ENCODE data around the gene ANAPC16.

The ANAPC16 gene

DNA sequence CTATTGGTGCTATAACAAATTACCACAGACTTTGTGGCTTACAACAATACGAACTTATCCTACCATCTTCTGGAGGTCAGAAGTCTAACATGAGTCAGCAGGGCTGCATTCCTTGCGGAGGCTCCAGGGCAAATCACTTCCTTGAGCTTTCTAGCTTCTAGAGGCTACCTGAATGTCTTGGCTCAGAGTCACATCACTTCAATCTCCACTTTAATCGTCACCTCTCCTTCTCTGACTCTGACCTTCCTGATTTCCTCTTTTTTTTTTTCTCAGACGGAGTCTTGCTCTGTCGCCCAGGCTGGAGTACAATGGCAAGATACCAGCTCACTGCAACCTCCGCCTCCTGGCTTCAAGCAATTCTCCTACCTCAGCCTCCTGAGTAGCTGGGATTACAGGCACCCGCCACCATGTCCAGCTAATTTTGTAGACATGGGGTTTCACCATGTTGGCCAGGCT, 44.6 kb upstream of the ANAPC16 start:
- 31% methylated on average over 7 of the region's 7 CpGs for WGBS

DNA sequence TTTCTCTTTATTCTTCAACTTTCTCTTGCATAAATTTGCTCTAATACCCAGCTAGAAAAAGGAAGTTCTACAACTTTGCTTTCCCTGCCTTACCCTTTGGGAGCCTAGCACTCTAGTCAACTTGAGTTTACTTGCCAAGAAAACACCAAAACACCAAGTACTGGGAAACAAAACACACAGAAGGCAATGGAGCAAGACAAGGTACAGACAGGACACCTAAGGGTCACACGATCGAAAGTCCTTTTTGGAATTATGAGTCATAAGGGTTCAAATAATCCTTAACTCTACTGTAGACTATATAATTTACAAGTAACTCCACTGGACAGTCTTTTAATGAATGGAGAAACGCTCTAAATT, 42.6 kb upstream of the ANAPC16 start:
- no peak overlapping the region for H2BK120ac ChIP-seq (ENCODE audit: low read depth, low read length)
- H3K9ac ChIP-seq (ENCODE audit: low read length) = no peak overlapping the region
- peaks cover 5% of the 10 kb centered on the region for H3K4me1 ChIP-seq (ENCODE audit: control insufficient read depth, insufficient read depth, low read depth, low read length)
- no peak overlapping the region for H3K4me2 ChIP-seq (ENCODE audit: low read length, poor library complexity, severe bottlenecking)
- no peak overlapping the region for H3K23ac ChIP-seq (ENCODE audit: low read length in 2 of 2)
- H3K27me3 ChIP-seq (ENCODE audit: control insufficient read depth in 1 of 2, insufficient read depth in 1 of 2, low read length in 2 of 2) = no peaks in the 10 kb centered on the region
- no peak overlapping the region for H3K18ac ChIP-seq (ENCODE audit: low read depth in 1 of 2, low read length in 2 of 2)
- no peak overlapping the region for H2BK15ac ChIP-seq (ENCODE audit: low read depth, poor library complexity, severe bottlenecking)
- H2AFZ ChIP-seq (ENCODE audit: low read depth, low read length) = no peak overlapping the region
- H4K91ac ChIP-seq (ENCODE audit: low read length) = no peak overlapping the region
- H2BK5ac ChIP-seq (ENCODE audit: low read depth, low read length, poor library complexity, severe bottlenecking) = no peak overlapping the region
- H3K27ac ChIP-seq (ENCODE audit: low read length, poor library complexity, severe bottlenecking) = peak overlapping the region; percentile 46
- H3K4me3 ChIP-seq (ENCODE audit: insufficient read depth in 1 of 2, low read depth in 1 of 2, low read length in 2 of 2) = no peak overlapping the region
- H3K79me1 ChIP-seq (replicated peaks; ENCODE audit: low read length, poor library complexity, severe bottlenecking) = peaks cover 3% of the 10 kb centered on the region
- no peaks in the 10 kb centered on the region for H3K9me3 ChIP-seq (ENCODE audit: control insufficient read depth, low read length)
- no peak overlapping the region for H2BK12ac ChIP-seq (ENCODE audit: low read length in 2 of 2)
- 98% methylated on average over 1 of the region's 3 CpGs for WGBS
- H4K8ac ChIP-seq (ENCODE audit: low read length) = no peak overlapping the region
- H3K36me3 ChIP-seq (ENCODE audit: control insufficient read depth in 1 of 2, insufficient read depth in 2 of 2, low read depth in 1 of 2, low read length in 2 of 2) = peaks cover 0 to 19% of the 10 kb centered on the region in 2 experiments
- DNase-seq = peak; percentile 20
- no peak overlapping the region for H2AK5ac ChIP-seq (ENCODE audit: low read length, severe bottlenecking)
- no peak overlapping the region for H3K14ac ChIP-seq (ENCODE audit: low read length in 2 of 2)
- H3K4ac ChIP-seq (ENCODE audit: low read depth in 1 of 2, low read length in 2 of 2) = no peak overlapping the region

More for the DNA sequence above, 44.6 kb upstream of the ANAPC16 start:
- no peak overlapping the region for H2BK15ac ChIP-seq (ENCODE audit: low read depth, poor library complexity, severe bottlenecking)
- peaks cover 3% of the 10 kb centered on the region for H3K79me1 ChIP-seq (replicated peaks; ENCODE audit: low read length, poor library complexity, severe bottlenecking)
- H2BK5ac ChIP-seq (ENCODE audit: low read depth, low read length, poor library complexity, severe bottlenecking) = no peak overlapping the region
- no peaks in the 10 kb centered on the region for H3K27me3 ChIP-seq (ENCODE audit: control insufficient read depth in 1 of 2, insufficient read depth in 1 of 2, low read length in 2 of 2)
- no peak overlapping the region for H4K91ac ChIP-seq (ENCODE audit: low read length)
- H3K18ac ChIP-seq (ENCODE audit: low read depth in 1 of 2, low read length in 2 of 2) = peak overlapping the region; percentile 61 to 66
- H3K4me2 ChIP-seq (ENCODE audit: low read length, poor library complexity, severe bottlenecking) = no peak overlapping the region
- H3K9ac ChIP-seq (ENCODE audit: low read length) = no peak overlapping the region
- peak overlapping the region; percentile 65 for H2AK5ac ChIP-seq (ENCODE audit: low read length, severe bottlenecking)
- H3K4ac ChIP-seq (ENCODE audit: low read depth in 1 of 2, low read length in 2 of 2) = peak overlapping the region in 1 of 2 experiments; percentile 87
- peak overlapping the region in 1 of 2 experiments; percentile 12 for H2BK12ac ChIP-seq (ENCODE audit: low read length in 2 of 2)
- H3K23ac ChIP-seq (ENCODE audit: low read length in 2 of 2) = no peak overlapping the region
- H3K36me3 ChIP-seq (ENCODE audit: control insufficient read depth in 1 of 2, insufficient read depth in 2 of 2, low read depth in 1 of 2, low read length in 2 of 2) = peaks cover 0 to 6% of the 10 kb centered on the region in 2 experiments
- H3K27ac ChIP-seq (ENCODE audit: low read length, poor library complexity, severe bottlenecking) = peak overlapping the region; percentile 77
- peak overlapping the region; percentile 28 for H4K8ac ChIP-seq (ENCODE audit: low read length)
- H3K9me3 ChIP-seq (ENCODE audit: control insufficient read depth, low read length) = no peaks in the 10 kb centered on the region
- H3K14ac ChIP-seq (ENCODE audit: low read length in 2 of 2) = no peak overlapping the region
- peak; percentile 89 for DNase-seq
- H3K4me3 ChIP-seq (ENCODE audit: insufficient read depth in 1 of 2, low read depth in 1 of 2, low read length in 2 of 2) = no peak overlapping the region
- peak overlapping the region; percentile 42 for H2BK120ac ChIP-seq (ENCODE audit: low read depth, low read length)
- H2AFZ ChIP-seq (ENCODE audit: low read depth, low read length) = no peak overlapping the region
- H3K4me1 ChIP-seq (ENCODE audit: control insufficient read depth, insufficient read depth, low read depth, low read length) = peaks cover 5% of the 10 kb centered on the region

DNA sequence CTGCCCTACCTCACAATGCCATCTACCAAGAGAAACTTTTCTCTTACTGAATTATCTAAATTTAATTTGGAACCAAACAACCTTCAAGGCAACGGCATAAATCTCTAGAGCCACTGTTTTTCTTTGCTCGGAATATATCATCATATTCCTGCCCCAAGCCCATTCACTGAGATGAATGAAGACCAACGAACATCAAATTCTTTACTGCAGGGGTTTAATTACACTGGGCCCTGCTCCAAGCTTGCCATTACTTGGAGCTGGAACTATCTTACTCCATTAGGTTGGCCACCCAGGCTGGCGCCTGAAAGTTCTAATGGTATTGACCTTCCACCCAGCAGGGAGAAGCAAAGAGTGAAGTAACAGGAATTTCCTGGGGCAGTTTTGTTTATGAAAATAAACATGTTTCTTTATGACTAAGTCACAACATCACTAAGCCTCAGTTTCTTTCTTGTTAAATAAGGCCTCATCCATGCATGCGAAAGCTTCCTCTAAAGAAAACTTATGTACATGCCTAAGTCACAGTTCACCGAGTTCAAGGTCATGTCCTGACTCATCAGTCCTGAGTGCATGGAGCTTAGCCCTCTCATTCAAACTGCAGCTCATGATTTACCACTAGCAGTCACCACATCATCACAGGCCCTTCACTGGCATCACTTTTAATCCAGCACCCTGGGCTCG, 42.1 kb upstream of the ANAPC16 start:
- Histone ChIP-seq H4K91ac (ENCODE audit: low read length) (no peak overlapping the region), H3K4ac (ENCODE audit: low read depth in 1 of 2, low read length in 2 of 2) (no peak overlapping the region), H2BK5ac (ENCODE audit: low read depth, low read length, poor library complexity, severe bottlenecking) (no peak overlapping the region), H3K79me1 (replicated peaks; ENCODE audit: low read length, poor library complexity, severe bottlenecking) (peaks cover 3% of the 10 kb centered on the region), H3K4me3 (ENCODE audit: insufficient read depth in 1 of 2, low read depth in 1 of 2, low read length in 2 of 2) (no peak overlapping the region), H3K9ac (ENCODE audit: low read length) (no peak overlapping the region), H3K23ac (ENCODE audit: low read length in 2 of 2) (no peak overlapping the region), H3K4me1 (ENCODE audit: control insufficient read depth, insufficient read depth, low read depth, low read length) (peaks cover 5% of the 10 kb centered on the region), H4K8ac (ENCODE audit: low read length) (no peak overlapping the region), H3K27me3 (ENCODE audit: control insufficient read depth in 1 of 2, insufficient read depth in 1 of 2, low read length in 2 of 2) (no peaks in the 10 kb centered on the region), H3K9me3 (ENCODE audit: control insufficient read depth, low read length) (no peaks in the 10 kb centered on the region), H3K27ac (ENCODE audit: low read length, poor library complexity, severe bottlenecking) (peak overlapping the region; percentile 46), H2BK12ac (ENCODE audit: low read length in 2 of 2) (no peak overlapping the region), H3K4me2 (ENCODE audit: low read length, poor library complexity, severe bottlenecking) (no peak overlapping the region), H2AK5ac (ENCODE audit: low read length, severe bottlenecking) (no peak overlapping the region), H2BK15ac (ENCODE audit: low read depth, poor library complexity, severe bottlenecking) (no peak overlapping the region), H3K14ac (ENCODE audit: low read length in 2 of 2) (no peak overlapping the region), H3K18ac (ENCODE audit: low read depth in 1 of 2, low read length in 2 of 2) (peak overlapping the region in 1 of 2 experiments; percentile 52), H2AFZ (ENCODE audit: low read depth, low read length) (no peak overlapping the region), H2BK120ac (ENCODE audit: low read depth, low read length) (no peak overlapping the region), H3K36me3 (ENCODE audit: control insufficient read depth in 1 of 2, insufficient read depth in 2 of 2, low read depth in 1 of 2, low read length in 2 of 2) (peaks cover 3 to 22% of the 10 kb centered on the region in 2 experiments)
- peak; percentile 81 for DNase-seq
- 29% methylated on average over 6 of the region's 7 CpGs for WGBS

DNA sequence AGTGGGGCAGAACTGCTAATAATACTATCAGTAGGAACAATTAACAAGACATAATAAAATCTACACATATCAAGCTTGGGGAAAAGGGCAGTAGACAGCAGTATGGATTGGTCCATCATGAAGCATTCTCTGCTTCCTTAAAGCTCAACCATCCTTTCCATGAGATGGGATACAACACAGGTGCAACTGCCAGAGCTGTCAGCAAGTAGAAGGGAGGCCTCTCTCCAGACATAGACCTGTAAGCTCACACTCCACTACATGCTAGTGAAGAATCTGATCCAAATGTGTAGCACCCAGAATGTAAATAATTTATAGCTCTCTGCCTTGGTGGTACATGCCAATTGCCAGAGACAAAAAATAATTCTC, 41.5 kb upstream of the ANAPC16 start:
- Histone ChIP-seq H3K4me3 (ENCODE audit: insufficient read depth in 1 of 2, low read depth in 1 of 2, low read length in 2 of 2) (no peak overlapping the region), H2AFZ (ENCODE audit: low read depth, low read length) (no peak overlapping the region), H3K23ac (ENCODE audit: low read length in 2 of 2) (no peak overlapping the region), H3K27me3 (ENCODE audit: control insufficient read depth in 1 of 2, insufficient read depth in 1 of 2, low read length in 2 of 2) (no peaks in the 10 kb centered on the region), H2BK12ac (ENCODE audit: low read length in 2 of 2) (peak overlapping the region in 1 of 2 experiments; percentile 33), H3K4me1 (ENCODE audit: control insufficient read depth, insufficient read depth, low read depth, low read length) (peaks cover 5% of the 10 kb centered on the region), H3K9me3 (ENCODE audit: control insufficient read depth, low read length) (no peaks in the 10 kb centered on the region), H3K36me3 (ENCODE audit: control insufficient read depth in 1 of 2, insufficient read depth in 2 of 2, low read depth in 1 of 2, low read length in 2 of 2) (peaks cover 3 to 23% of the 10 kb centered on the region in 2 experiments), H3K14ac (ENCODE audit: low read length in 2 of 2) (no peak overlapping the region), H4K91ac (ENCODE audit: low read length) (peak overlapping the region; percentile 59), H3K4me2 (ENCODE audit: low read length, poor library complexity, severe bottlenecking) (no peak overlapping the region), H3K4ac (ENCODE audit: low read depth in 1 of 2, low read length in 2 of 2) (no peak overlapping the region), H3K27ac (ENCODE audit: low read length, poor library complexity, severe bottlenecking) (peak overlapping the region; percentile 46), H3K18ac (ENCODE audit: low read depth in 1 of 2, low read length in 2 of 2) (peak overlapping the region; percentile 44 to 52), H2BK5ac (ENCODE audit: low read depth, low read length, poor library complexity, severe bottlenecking) (no peak overlapping the region), H3K9ac (ENCODE audit: low read length) (no peak overlapping the region), H3K79me1 (replicated peaks; ENCODE audit: low read length, poor library complexity, severe bottlenecking) (peaks cover 3% of the 10 kb centered on the region), H4K8ac (ENCODE audit: low read length) (no peak overlapping the region), H2BK120ac (ENCODE audit: low read depth, low read length) (no peak overlapping the region), H2BK15ac (ENCODE audit: low read depth, poor library complexity, severe bottlenecking) (no peak overlapping the region), H2AK5ac (ENCODE audit: low read length, severe bottlenecking) (peak overlapping the region; percentile 8)
- no peak for DNase-seq

All from mesenchymal stem cell (in vitro differentiated cells and primary cell).